ENCODE results near the gene SNRK. TPM values are rescaled to one million over a fixed set of nuclear protein-coding genes. Genes with fewer than 3 reads are reported as not detected.

Gene SNRK
- total and polyA plus RNA-seq, 2 experiments from 2014 or later: 5.5 to 18.8 TPM

GRCh38 chr3:43343815-43344214 lies 57.5 kb downstream of the SNRK start:
- Histone ChIP-seq H3K4me2 (peak overlapping the region; percentile 35; the same call in 1 of the 2 replicates), H3K79me2 (replicated peaks; ENCODE audit: insufficient read depth) (no peaks in the 10 kb centered on the region), H3K36me3 (ENCODE audit: insufficient read depth) (peaks cover under 1% of the 10 kb centered on the region), H2AFZ (no peak overlapping the region), H3K4me1 (ENCODE audit: insufficient read depth) (peaks cover 11% of the 10 kb centered on the region; the same call in 1 of the 2 replicates), H3K4me3 (no peak overlapping the region), H3K27ac (ENCODE audit: low read depth) (peak overlapping the region; percentile 27; the same call in 1 of the 2 replicates), H3K27me3 (ENCODE audit: insufficient read depth) (no peaks in the 10 kb centered on the region), H3K9me2 (ENCODE audit: insufficient read depth) (no peaks in the 10 kb centered on the region), H3F3A (replicated peaks; ENCODE audit: low read depth) (no peaks in the 10 kb centered on the region), H4K20me1 (replicated peaks; ENCODE audit: insufficient read depth) (no peaks in the 10 kb centered on the region; the same call in 1 of the 2 replicates)
- no peak overlapping the region for H3K4me3 Mint-ChIP-seq
- peaks cover 13% of the 10 kb centered on the region for H3K27me3 Mint-ChIP-seq (ENCODE audit: insufficient read depth, low read depth, poor library complexity)
- DNase-seq (ENCODE audit: low spot score) (no peak), ATAC-seq (peak; percentile 53)
- peaks cover 44% of the 10 kb centered on the region for H3K36me3 Mint-ChIP-seq (ENCODE audit: low read depth)
- H3K9me3 Mint-ChIP-seq: peaks cover 2% of the 10 kb centered on the region; the same call in 2 of the 3 replicates
- TF ChIP-seq EZH2phosphoT487 (IDR thresholded peaks at IDR 0.05; ENCODE audit: unreplicated experiment): no peak
- no peak for TF ChIP-seq ZNF114 (CRISPR knock-in tag; IDR thresholded peaks at IDR 0.05)
- TF ChIP-seq CTCF (conservative IDR thresholded peaks at IDR 0.05; ENCODE audit: low read depth in 2 of 2): no peak
- no peak for TF ChIP-seq ZNF462 (CRISPR knock-in tag; IDR thresholded peaks at IDR 0.05)
- no peak for TF ChIP-seq REST (IDR thresholded peaks at IDR 0.05; ENCODE audit: unreplicated experiment)
- peak overlapping the region; percentile 43 for H3K27ac Mint-ChIP-seq
- H3K4me1 Mint-ChIP-seq: peaks cover 36% of the 10 kb centered on the region

Data from GM23338 (cell line).